ENCODE data around the gene MINDY4B.
A peak's percentile ranks its signal among the peaks of the same experiment; 100 is the strongest.

The MINDY4B gene

GRCh38 chr3:150905339-150905738, at the start of gene MINDY4B:
MINDY4B (minus strand) TSS chr3:150905439; CDS start chr3:150905439, 0 bp downstream.
- no peak for DNase-seq

GRCh38 chr3:150951923-150952322, 46.7 kb upstream of the MINDY4B start:
- DNase-seq, result no peak

- no peak for DNase-seq
These were observed 40.2 kb upstream of the MINDY4B start for GRCh38 chr3:150945226-150946032.

- DNase-seq, result no peak
These were observed 37.0 kb upstream of the MINDY4B start for GRCh38 chr3:150942221-150942620.

GRCh38 chr3:150936693-150937092, 31.5 kb upstream of the MINDY4B start:
- DNase-seq, result no peak

- no peak for DNase-seq
These were observed 28.3 kb upstream of the MINDY4B start for GRCh38 chr3:150933473-150933995.

GRCh38 chr3:150931745-150932144, 26.5 kb upstream of the MINDY4B start:
- no peak for DNase-seq

GRCh38 chr3:150930839-150931238, 25.6 kb upstream of the MINDY4B start:
- no peak for DNase-seq

- DNase-seq, result no peak
These were observed 23.0 kb upstream of the MINDY4B start for GRCh38 chr3:150928234-150928633.

- no peak for DNase-seq
These were observed 21.1 kb upstream of the MINDY4B start for GRCh38 chr3:150926328-150926727.

GRCh38 chr3:150925751-150926201, 20.5 kb upstream of the MINDY4B start:
- peak; percentile 48 for DNase-seq

- DNase-seq, result no peak
These were observed 17.4 kb upstream of the MINDY4B start for GRCh38 chr3:150922611-150923010.

- DNase-seq, result no peak
These were observed 16.0 kb upstream of the MINDY4B start for GRCh38 chr3:150921209-150921608.

GRCh38 chr3:150920236-150920635, 15.0 kb upstream of the MINDY4B start:
- DNase-seq, result no peak

- no peak for DNase-seq
These were observed 12.7 kb upstream of the MINDY4B start for GRCh38 chr3:150917951-150918350.

GRCh38 chr3:150913133-150913922, 8.1 kb upstream of the MINDY4B start:
- DNase-seq, result no peak

GRCh38 chr3:150912501-150912900, 7.3 kb upstream of the MINDY4B start:
- no peak for DNase-seq

GRCh38 chr3:150911771-150912170, 6.5 kb upstream of the MINDY4B start:
- no peak for DNase-seq

GRCh38 chr3:150906461-150906860, 1.2 kb upstream of the MINDY4B start:
- no peak for DNase-seq

- no peak for DNase-seq
These were observed 507 bp upstream of the MINDY4B start for GRCh38 chr3:150905746-150906145.

GRCh38 chr3:150902988-150903387, 2.3 kb downstream of the MINDY4B start:
- no peak for DNase-seq

GRCh38 chr3:150901793-150902192, 3.4 kb downstream of the MINDY4B start:
- no peak for DNase-seq

GRCh38 chr3:150899141-150899540, 6.1 kb downstream of the MINDY4B start:
- DNase-seq, result no peak
